Suprapubic skin (tissue), 4 donors: ENCODE measurements around the gene CHAD.

Experiments used
- CTCF ChIP-seq, 2 donors: fragments of 200-600 bp in 1 of 2; fragments of 450-650 bp in 1 of 2; sonication (generic) in 1 of 2; IDR thresholded peaks; one replicate each; pipeline ENCODE4 v1.5.1; 2016 to 2019; ENCODE audit warnings: antibody characterized with exemption in 2 of 2, mild to moderate bottlenecking in 1 of 2, moderate library complexity in 1 of 2
- EP300 ChIP-seq: sonication (generic); formaldehyde crosslinking; IDR thresholded peaks from one replicate; pipeline ENCODE4 v1.6.1; 2017; ENCODE audit warnings: antibody characterized with exemption
- POLR2A ChIP-seq, 2 donors: fragments of 450-650 bp; IDR thresholded peaks; one replicate each; pipeline ENCODE4 v1.6.1; 2017; ENCODE audit warnings: antibody characterized with exemption in 2 of 2, mild to moderate bottlenecking in 2 of 2, moderate library complexity in 2 of 2
- POLR2AphosphoS5 ChIP-seq, 3 donors: sonication (generic); formaldehyde crosslinking; IDR thresholded peaks; one replicate each; pipeline ENCODE4 v1.6.1; 2017; ENCODE audit warnings: antibody characterized with exemption in 3 of 3

GRCh38 chr17:50501054-50501453 is 32.4 kb upstream of the CHAD start:
- no peak for TF ChIP-seq CTCF (IDR thresholded peaks at IDR 0.05)
- no peak for TF ChIP-seq POLR2AphosphoS5 (IDR thresholded peaks at IDR 0.05)
- no peak for TF ChIP-seq POLR2A (IDR thresholded peaks at IDR 0.05)
- TF ChIP-seq EP300, result no peak
